Stomach smooth muscle (tissue), 2 donors: ENCODE measurements around the gene WDR7.

Experiments
- H3K27ac ChIP-seq: one replicate; pipeline ENCODE4 v1.7.0; 2013; ENCODE audit warnings: mild to moderate bottlenecking, low read length, inconsistent platforms
- H3K27me3 ChIP-seq, 2 donors: one replicate each; pipeline ENCODE4 v1.7.0; 2013; ENCODE audit warnings: low read length in 2 of 2; ENCODE audit not compliant: insufficient read depth in 2 of 2, control insufficient read depth in 1 of 2
- H3K36me3 ChIP-seq, 2 donors: one replicate each; pipeline ENCODE4 v1.7.0; 2013; ENCODE audit warnings: low read length in 2 of 2; ENCODE audit not compliant: control insufficient read depth in 2 of 2, insufficient read depth in 2 of 2
- H3K4me1 ChIP-seq: one replicate; pipeline ENCODE4 v1.7.0; 2013; ENCODE audit warnings: low read length; ENCODE audit not compliant: control insufficient read depth, insufficient read depth
- H3K4me3 ChIP-seq, 2 donors: one replicate each; pipeline ENCODE4 v1.7.0; 2013; ENCODE audit warnings: low read length in 2 of 2
- H3K9ac ChIP-seq, 2 donors: one replicate each; pipeline ENCODE4 v1.7.0; 2013; ENCODE audit warnings: low read length in 2 of 2, mild to moderate bottlenecking in 1 of 2
- H3K9me3 ChIP-seq, 2 donors: one replicate each; pipeline ENCODE4 v1.7.0; 2013; ENCODE audit warnings: low read length in 2 of 2; ENCODE audit not compliant: control insufficient read depth in 2 of 2
- donor health status: healthy.
- donor health status: Pancreatic carcinoma.

WDR7 gene

GRCh38 chr18:57003342-57003741, 352.2 kb downstream of the WDR7 start:
- no peak overlapping the region for H3K27ac ChIP-seq

GRCh38 chr18:57004366-57005121, 353.4 kb downstream of the WDR7 start:
- Histone ChIP-seq H3K9me3 (no peaks in the 10 kb centered on the region), H3K9ac (no peak overlapping the region), H3K4me1 (no peaks in the 10 kb centered on the region), H3K36me3 (no peaks in the 10 kb centered on the region), H3K27ac (no peak overlapping the region), H3K27me3 (no peaks in the 10 kb centered on the region), H3K4me3 (no peak overlapping the region)

More at GRCh38 chr18:57003342-57003741, 352.2 kb downstream of the WDR7 start:
- H3K27me3 ChIP-seq = no peaks in the 10 kb centered on the region
- H3K9ac ChIP-seq = no peak overlapping the region
- no peak overlapping the region for H3K4me3 ChIP-seq
- no peaks in the 10 kb centered on the region for H3K36me3 ChIP-seq
- no peaks in the 10 kb centered on the region for H3K9me3 ChIP-seq
- H3K4me1 ChIP-seq = no peaks in the 10 kb centered on the region

- Histone ChIP-seq H3K4me3 (no peak overlapping the region), H3K4me1 (no peaks in the 10 kb centered on the region), H3K9ac (no peak overlapping the region), H3K27ac (no peak overlapping the region), H3K27me3 (no peaks in the 10 kb centered on the region), H3K36me3 (no peaks in the 10 kb centered on the region), H3K9me3 (no peaks in the 10 kb centered on the region)
Observed at GRCh38 chr18:57008001-57008686, 357.0 kb downstream of the WDR7 start.

- H3K36me3 ChIP-seq = no peaks in the 10 kb centered on the region
- H3K4me3 ChIP-seq = no peak overlapping the region
- H3K27ac ChIP-seq = no peak overlapping the region
- no peaks in the 10 kb centered on the region for H3K4me1 ChIP-seq
- H3K9me3 ChIP-seq = no peaks in the 10 kb centered on the region
- H3K27me3 ChIP-seq = no peaks in the 10 kb centered on the region
- no peak overlapping the region for H3K9ac ChIP-seq
Observed at GRCh38 chr18:57009844-57010243, 358.7 kb downstream of the WDR7 start.

GRCh38 chr18:57014772-57015413, 363.7 kb downstream of the WDR7 start:
- H3K27ac ChIP-seq = no peak overlapping the region

GRCh38 chr18:57015451-57015850, 364.3 kb downstream of the WDR7 start:
- Histone ChIP-seq H3K9me3 (no peaks in the 10 kb centered on the region), H3K27me3 (no peaks in the 10 kb centered on the region), H3K36me3 (peaks cover 0 to under 1% of the 10 kb centered on the region in 2 donors), H3K4me1 (no peaks in the 10 kb centered on the region), H3K9ac (no peak overlapping the region), H3K27ac (no peak overlapping the region), H3K4me3 (no peak overlapping the region)

More at GRCh38 chr18:57014772-57015413, 363.7 kb downstream of the WDR7 start:
- no peaks in the 10 kb centered on the region for H3K9me3 ChIP-seq
- H3K4me3 ChIP-seq = no peak overlapping the region
- no peaks in the 10 kb centered on the region for H3K36me3 ChIP-seq
- H3K4me1 ChIP-seq = no peaks in the 10 kb centered on the region
- H3K9ac ChIP-seq = no peak overlapping the region
- no peaks in the 10 kb centered on the region for H3K27me3 ChIP-seq

- H3K9me3 ChIP-seq = no peaks in the 10 kb centered on the region
- peaks cover 4 to 5% of the 10 kb centered on the region in 2 donors for H3K36me3 ChIP-seq
- H3K4me3 ChIP-seq = no peak overlapping the region
- H3K4me1 ChIP-seq = no peaks in the 10 kb centered on the region
- no peak overlapping the region for H3K9ac ChIP-seq
- H3K27ac ChIP-seq = no peak overlapping the region
- H3K27me3 ChIP-seq = no peaks in the 10 kb centered on the region
Observed at GRCh38 chr18:57018845-57019244, 367.7 kb downstream of the WDR7 start.

- Histone ChIP-seq H3K27ac (no peak overlapping the region), H3K36me3 (peaks cover 13 to 14% of the 10 kb centered on the region in 2 donors), H3K4me1 (no peaks in the 10 kb centered on the region), H3K9me3 (no peaks in the 10 kb centered on the region), H3K4me3 (no peak overlapping the region), H3K9ac (no peak overlapping the region), H3K27me3 (no peaks in the 10 kb centered on the region)
Observed at GRCh38 chr18:57022716-57023115, 371.6 kb downstream of the WDR7 start.

GRCh38 chr18:57023275-57023882, 372.2 kb downstream of the WDR7 start:
- Histone ChIP-seq H3K9ac (no peak overlapping the region), H3K27me3 (no peaks in the 10 kb centered on the region), H3K27ac (no peak overlapping the region), H3K9me3 (no peaks in the 10 kb centered on the region), H3K36me3 (peaks cover 14 to 16% of the 10 kb centered on the region in 2 donors), H3K4me1 (no peaks in the 10 kb centered on the region), H3K4me3 (no peak overlapping the region)

- Histone ChIP-seq H3K4me1 (no peaks in the 10 kb centered on the region), H3K27me3 (no peaks in the 10 kb centered on the region), H3K9me3 (no peaks in the 10 kb centered on the region), H3K36me3 (peaks cover 19 to 21% of the 10 kb centered on the region in 2 donors), H3K27ac (no peak overlapping the region), H3K9ac (no peak overlapping the region), H3K4me3 (no peak overlapping the region)
Observed at GRCh38 chr18:57025540-57025939, 374.4 kb downstream of the WDR7 start.
